Osteoblast (primary cell): ENCODE measurements around the gene NTN4. TPM values are rescaled to one million over a fixed set of nuclear protein-coding genes. Genes with fewer than 3 reads are reported as not detected.
"Not testable (repeated sequence)": the region's sequence is repeated elsewhere in the genome, so short reads cannot be mapped to it uniquely, and the experiment has no call there.

Experiments
- DNase-seq: peaks from one replicate; pipeline ENCODE4 v3.0.0; 2011; ENCODE audit warnings: low spot score, mixed read lengths; ENCODE audit not compliant: insufficient read length; ENCODE audit errors: missing footprints
- H2AFZ ChIP-seq: 2 replicates; pipeline ENCODE4 v1.6.0; 2011; ENCODE audit warnings: mild to moderate bottlenecking, low read length
- H3K27ac ChIP-seq: 2 replicates; pipeline ENCODE4 v1.5.1; 2011; ENCODE audit warnings: mild to moderate bottlenecking, low read depth, low read length, moderate library complexity
- H3K27me3 ChIP-seq: 2 replicates; pipeline ENCODE4 v1.6.0; 2012; ENCODE audit warnings: mild to moderate bottlenecking, control low read depth, inconsistent platforms, low read length, moderate library complexity; ENCODE audit not compliant: insufficient read depth
- H3K36me3 ChIP-seq: 2 replicates; pipeline ENCODE4 v1.5.1; 2011; ENCODE audit warnings: mild to moderate bottlenecking, low read length, control low read depth, moderate library complexity; ENCODE audit not compliant: insufficient read depth
- H3K4me1 ChIP-seq: 2 replicates; pipeline ENCODE4 v1.5.1; 2011; ENCODE audit warnings: mild to moderate bottlenecking, low read length, control low read depth, moderate library complexity; ENCODE audit not compliant: insufficient read depth
- H3K4me2 ChIP-seq: 2 replicates; pipeline ENCODE4 v1.6.0; 2011; ENCODE audit warnings: mild to moderate bottlenecking, low read length; ENCODE audit not compliant: insufficient read depth
- H3K4me3 ChIP-seq: fragments of 200-600 bp; sonication (generic); 3 replicates; pipeline ENCODE4 v1.5.1; 2012; ENCODE audit warnings: mild to moderate bottlenecking, low read length, inconsistent platforms; ENCODE audit not compliant: insufficient read depth
- H3K79me2 ChIP-seq: 2 replicates; pipeline ENCODE4 v1.6.0; 2012; ENCODE audit warnings: mild to moderate bottlenecking, low read length, control low read depth, inconsistent platforms; ENCODE audit not compliant: insufficient read depth
- H3K9me3 ChIP-seq: 2 replicates; pipeline ENCODE4 v1.5.1; 2011; ENCODE audit warnings: low read depth, low read length, control low read depth
- H4K20me1 ChIP-seq: 2 replicates; pipeline ENCODE4 v1.6.0; 2012; ENCODE audit warnings: mild to moderate bottlenecking, low read length, control low read depth; ENCODE audit not compliant: insufficient read depth
- CTCF ChIP-seq: IDR thresholded peaks from 2 replicates; pipeline ENCODE4 v1.5.1; 2011; ENCODE audit warnings: mild to moderate bottlenecking, low read depth, low read length, moderate library complexity; ENCODE audit errors: extremely low read depth
- total RNA-seq: library from RNA; depleted of rRNA; stranded (reverse); fragments of >200 nt; gene quantifications from 2 replicates; pipeline ENCODE4 v1.2.3, GENCODE V29; 2012

Gene NTN4
- total RNA-seq, 1 donor = 47.8 TPM

DNA sequence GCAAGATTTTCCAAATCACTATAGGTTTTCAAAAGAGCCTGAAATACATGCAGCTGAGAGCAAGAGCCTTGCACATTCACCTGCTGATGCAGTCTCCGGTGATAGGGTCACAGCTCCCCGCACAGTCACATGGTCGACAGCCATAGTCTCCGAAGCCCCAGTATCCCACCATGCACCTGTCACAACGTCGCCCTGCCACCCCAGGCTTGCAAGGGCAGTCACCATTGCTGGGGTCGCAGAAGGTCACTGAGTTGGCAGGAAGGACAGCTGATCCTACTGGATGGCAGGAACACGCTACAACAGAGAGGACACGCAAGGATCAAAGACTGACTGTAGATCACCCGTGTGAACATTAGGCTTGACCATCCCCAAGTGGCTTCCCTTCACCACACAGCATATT lies 107.1 kb downstream of the NTN4 start:
- no peak overlapping the region for H3K4me2 ChIP-seq
- peaks cover 2% of the 10 kb centered on the region for H3K36me3 ChIP-seq
- TF ChIP-seq CTCF = no peak
- no peak overlapping the region for H3K27ac ChIP-seq
- H3K27me3 ChIP-seq = no peaks in the 10 kb centered on the region
- H2AFZ ChIP-seq = no peak overlapping the region
- H4K20me1 ChIP-seq = no peaks in the 10 kb centered on the region
- H3K9me3 ChIP-seq = no peaks in the 10 kb centered on the region
- H3K4me1 ChIP-seq = no peaks in the 10 kb centered on the region
- H3K79me2 ChIP-seq = no peaks in the 10 kb centered on the region
- no peak overlapping the region for H3K4me3 ChIP-seq
- DNase-seq = peak; percentile 29

GRCh38 chr12:95681210-95681765 lies 109.3 kb downstream of the NTN4 start:
- no peak overlapping the region for H3K27ac ChIP-seq
- peaks cover 2% of the 10 kb centered on the region for H3K36me3 ChIP-seq
- no peaks in the 10 kb centered on the region for H3K79me2 ChIP-seq
- H3K27me3 ChIP-seq = no peaks in the 10 kb centered on the region
- H4K20me1 ChIP-seq = no peaks in the 10 kb centered on the region
- H3K4me2 ChIP-seq = no peak overlapping the region
- no peak for TF ChIP-seq CTCF
- no peak overlapping the region for H2AFZ ChIP-seq
- no peaks in the 10 kb centered on the region for H3K9me3 ChIP-seq
- H3K4me1 ChIP-seq = no peaks in the 10 kb centered on the region
- peak; percentile 57 for DNase-seq
- no peak overlapping the region for H3K4me3 ChIP-seq

- H2AFZ ChIP-seq = no peak overlapping the region
- H3K4me1 ChIP-seq = no peaks in the 10 kb centered on the region
- DNase-seq = no peak
- no peak overlapping the region for H3K4me2 ChIP-seq
- no peak overlapping the region for H3K27ac ChIP-seq
- H3K9me3 ChIP-seq = no peaks in the 10 kb centered on the region
- H3K27me3 ChIP-seq = no peaks in the 10 kb centered on the region
- H3K4me3 ChIP-seq = no peak overlapping the region
- TF ChIP-seq CTCF = no peak
- H4K20me1 ChIP-seq = no peaks in the 10 kb centered on the region
- peaks cover 6% of the 10 kb centered on the region for H3K36me3 ChIP-seq
- no peaks in the 10 kb centered on the region for H3K79me2 ChIP-seq
Observed at GRCh38 chr12:95678684-95679083, 111.9 kb downstream of the NTN4 start.

DNA sequence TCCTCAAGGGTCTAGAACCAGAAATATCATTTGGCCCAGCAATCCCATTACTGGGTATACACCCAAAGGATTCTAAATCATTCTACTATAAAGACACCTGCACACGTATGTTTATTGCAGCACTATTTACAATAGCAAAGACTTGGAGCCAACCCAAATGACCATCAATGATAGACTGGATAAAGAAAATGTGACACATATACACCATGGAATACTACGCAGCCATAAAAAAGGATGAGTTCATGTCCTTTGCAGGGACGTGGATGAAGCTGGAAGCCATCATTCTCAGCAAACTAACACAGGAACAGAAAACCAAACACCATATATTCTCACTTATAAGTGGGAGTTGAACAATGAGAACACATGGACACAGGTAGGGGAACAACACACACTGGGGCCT lies 112.8 kb downstream of the NTN4 start:
- not testable (repeated sequence) for H3K9me3 ChIP-seq, H3K4me2 ChIP-seq, H3K4me1 ChIP-seq, H3K36me3 ChIP-seq, H2AFZ ChIP-seq, H3K27me3 ChIP-seq, H4K20me1 ChIP-seq, H3K79me2 ChIP-seq, DNase-seq, H3K4me3 ChIP-seq, H3K27ac ChIP-seq
